GM19193 (cell line): ENCODE data around the gene PGLYRP1.

Experiments
- POLR2A ChIP-seq: IDR thresholded peaks from 4 replicates; pipeline ENCODE4 v1.6.1; 2011; ENCODE audit not compliant: insufficient read depth, insufficient read length; ENCODE audit errors: extremely low read depth

Gene PGLYRP1

DNA sequence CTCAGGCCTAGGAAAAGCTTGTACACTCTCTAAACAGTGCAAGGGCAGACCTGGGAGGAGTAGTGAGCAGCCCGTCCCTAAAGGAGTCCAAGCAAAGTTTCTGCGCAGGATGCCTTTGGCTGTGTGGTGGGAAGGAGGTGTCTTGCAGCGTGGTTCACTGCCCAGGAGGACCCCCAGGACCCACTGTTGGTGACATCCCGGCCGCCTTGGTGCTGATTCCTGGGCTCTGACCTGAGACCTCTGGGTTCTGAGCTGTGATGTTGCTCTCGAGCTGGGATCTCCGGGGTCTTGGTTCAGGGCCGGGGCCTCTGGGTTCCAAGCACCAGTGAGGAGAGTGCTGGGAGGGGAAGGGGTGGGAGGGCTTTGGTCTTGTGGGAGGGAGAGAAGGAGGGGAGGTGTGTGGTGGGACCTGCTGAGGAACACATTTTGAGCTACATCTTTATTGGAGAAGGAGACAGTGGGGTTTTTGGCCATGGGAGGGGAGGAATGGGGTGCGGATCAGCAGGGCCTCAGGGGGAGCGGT is 4.1 kb downstream of the PGLYRP1 start:
- TF ChIP-seq POLR2A, result no peak

DNA sequence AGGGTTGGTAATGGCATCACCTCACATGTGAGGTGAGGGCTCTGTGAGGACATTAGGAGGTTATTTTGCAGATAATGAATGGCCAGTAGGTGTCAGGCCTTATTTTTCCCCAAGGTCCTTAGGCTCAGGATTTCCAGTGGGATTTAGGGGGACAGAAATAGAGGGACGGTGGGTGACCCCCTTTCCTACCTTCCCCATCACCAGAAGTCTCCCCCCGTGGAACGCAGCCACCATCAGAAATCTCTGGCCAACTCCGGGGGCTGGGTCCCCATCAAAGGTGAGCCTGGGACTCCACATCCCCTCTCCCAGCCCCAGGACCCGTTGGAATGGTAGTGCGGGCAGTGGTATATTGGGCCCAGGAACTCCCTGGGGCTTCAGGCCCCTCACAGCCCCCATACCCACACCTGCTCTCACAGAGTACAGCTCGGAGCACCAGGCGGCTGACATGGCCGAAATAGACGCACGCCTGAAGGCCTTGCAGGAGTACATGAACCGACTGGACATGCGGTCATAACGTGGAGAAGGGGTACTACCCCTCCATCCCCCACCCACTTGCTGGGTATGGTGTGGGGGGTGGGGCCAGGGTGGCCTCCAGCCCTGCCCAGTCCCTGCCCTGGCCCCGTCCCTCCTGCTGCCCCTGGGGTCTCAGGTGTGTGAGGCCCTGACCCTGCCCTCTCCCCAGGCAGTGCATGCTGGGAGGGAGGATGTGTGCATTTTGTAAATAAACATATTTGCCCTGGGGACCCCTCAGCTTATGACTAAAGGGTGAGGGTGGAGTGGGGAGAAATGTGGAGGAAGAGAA is 4.8 kb downstream of the PGLYRP1 start:
- TF ChIP-seq POLR2A, result no peak

DNA sequence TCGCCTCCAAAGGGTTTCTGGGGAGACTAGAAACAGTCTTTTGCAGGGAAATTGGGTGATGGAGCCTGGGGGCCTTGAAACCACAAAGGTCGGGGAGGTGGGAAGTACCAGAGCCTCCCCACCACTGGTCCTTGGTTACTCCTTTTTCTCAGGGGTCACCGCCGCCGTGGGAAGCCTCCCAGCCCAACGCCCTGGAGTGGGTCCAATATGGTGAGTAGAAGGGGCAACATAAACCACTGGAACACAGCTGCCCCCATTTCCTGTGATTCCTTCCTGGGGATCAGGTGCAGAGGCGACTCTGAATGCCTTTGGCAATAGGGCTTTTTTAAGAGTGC is 5.8 kb downstream of the PGLYRP1 start:
- TF ChIP-seq POLR2A, result no peak

DNA sequence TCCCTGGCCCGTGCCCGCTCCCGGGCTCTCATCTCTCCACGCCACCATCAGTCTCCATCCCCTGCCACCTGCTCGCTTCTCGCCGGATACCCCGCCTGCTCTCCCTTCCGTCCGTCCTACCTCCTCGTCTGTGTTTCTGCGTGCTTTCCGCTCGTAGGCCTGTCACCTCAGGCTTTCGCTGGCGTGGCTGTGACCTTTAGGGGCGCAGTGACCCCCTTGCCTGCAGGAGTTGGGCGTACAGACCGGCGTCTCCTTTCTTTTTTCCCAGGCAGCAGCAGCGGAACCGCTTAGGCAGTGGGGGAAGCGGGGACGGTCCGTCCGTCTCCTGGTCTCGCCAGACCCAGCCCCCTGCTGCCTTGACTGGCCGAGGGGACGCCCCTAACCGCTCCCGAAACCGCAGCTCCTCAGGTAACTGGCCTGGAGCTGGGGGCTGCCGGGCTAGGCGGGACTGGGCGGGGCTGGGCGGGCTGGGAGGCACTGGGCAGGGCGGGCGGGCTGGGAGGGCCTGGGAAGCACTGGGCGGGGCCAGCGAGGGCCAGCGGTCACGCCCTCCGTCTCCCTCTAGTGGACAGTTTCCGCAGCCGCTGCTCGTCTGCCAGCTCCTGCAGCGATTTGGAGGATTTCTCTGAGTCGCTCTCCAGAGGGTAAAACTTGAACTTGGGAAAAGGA is 6.3 kb downstream of the PGLYRP1 start:
- TF ChIP-seq POLR2A, result no peak

DNA sequence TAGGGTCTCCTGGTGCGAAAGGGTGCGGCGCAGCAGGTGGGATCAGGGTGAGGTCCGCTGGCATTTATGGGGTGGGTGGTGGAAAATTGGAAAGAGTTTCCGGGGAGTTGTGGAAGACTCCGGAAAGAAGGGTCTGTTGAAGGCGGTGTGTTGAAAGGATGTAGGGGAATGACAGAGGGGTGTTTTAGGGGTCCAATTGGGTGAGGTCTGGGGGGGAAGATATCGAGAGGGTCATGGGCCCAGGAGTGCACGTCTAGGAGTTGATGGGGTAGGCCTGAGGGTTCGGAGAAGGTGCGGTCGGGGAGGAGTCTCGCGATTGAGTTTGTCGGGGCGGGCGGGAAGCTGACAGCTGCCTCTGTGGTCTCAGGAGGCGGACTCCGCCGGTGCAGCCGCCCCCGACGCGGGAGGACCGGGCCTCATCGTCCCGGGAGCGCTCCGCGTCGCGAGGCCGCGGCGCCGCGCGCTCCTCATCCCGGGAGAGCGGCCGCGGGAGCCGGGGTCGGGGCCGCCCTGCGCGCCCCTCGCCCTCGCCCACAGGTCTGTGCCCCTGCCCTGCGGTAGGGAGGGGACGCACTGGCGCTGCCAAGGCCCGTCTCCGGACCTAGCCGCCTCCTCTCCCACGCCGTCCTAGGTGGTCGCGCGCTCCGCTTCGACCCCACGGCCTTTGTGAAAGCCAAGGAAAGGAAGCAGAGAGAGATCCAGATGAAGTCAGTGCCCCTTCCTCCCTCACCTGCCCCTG is 7.0 kb downstream of the PGLYRP1 start:
- no peak for TF ChIP-seq POLR2A

DNA sequence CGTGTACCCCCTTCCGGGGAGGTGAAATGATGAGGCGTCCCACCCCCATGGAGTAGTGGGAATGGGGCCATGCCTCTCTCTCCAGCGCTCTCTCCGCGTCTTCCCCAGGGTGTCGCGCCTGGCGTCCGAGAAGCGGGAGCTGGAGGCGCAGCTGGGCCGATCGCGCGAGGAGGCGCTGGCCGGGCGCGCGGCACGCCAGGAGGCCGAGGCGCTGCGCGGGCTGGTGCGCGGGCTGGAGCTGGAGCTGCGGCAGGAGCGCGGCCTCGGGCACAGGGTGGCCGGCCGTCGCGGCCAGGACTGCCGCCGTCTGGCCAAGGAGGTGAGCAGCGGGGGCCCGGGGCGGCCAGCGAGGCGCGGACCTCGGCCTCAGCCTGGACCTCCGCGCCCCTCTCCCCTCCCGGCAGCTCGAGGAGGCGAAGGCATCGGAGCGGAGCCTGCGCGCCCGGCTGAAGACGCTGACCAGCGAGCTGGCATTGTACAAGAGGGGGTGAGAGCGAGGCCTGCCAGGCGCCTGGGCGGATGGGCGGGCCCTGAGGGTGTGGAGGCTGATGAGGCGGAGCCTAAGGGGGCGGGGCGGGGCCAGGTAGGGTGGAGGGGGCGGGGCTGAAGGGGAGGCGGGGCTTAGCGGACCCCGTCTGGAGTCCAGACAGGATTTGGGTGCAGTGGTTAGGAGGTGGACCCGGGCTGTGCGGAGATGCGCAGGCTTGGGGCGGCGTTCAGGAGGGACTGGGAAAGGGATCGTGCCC is 7.7 kb downstream of the PGLYRP1 start:
- no peak for TF ChIP-seq POLR2A

DNA sequence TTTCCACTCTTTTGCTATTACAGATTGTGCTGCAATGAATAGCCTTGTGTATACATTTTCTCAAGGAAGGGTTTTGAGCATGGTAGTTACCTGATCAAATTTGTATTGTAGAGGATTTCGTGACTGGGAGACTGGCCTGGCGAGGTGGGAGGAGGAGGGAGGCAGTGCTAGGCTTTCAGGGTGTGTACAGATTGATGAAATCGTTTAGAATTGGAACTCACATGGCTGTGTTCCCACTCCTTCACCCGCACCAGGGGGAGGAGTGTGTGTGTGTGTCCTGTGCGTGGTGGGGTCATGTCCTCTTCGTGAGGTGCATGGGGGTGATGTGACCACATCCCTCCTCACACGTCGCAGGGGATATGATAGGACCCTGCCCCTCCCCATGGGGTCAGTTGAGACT is 8.3 kb downstream of the PGLYRP1 start:
- TF ChIP-seq POLR2A, result no peak

DNA sequence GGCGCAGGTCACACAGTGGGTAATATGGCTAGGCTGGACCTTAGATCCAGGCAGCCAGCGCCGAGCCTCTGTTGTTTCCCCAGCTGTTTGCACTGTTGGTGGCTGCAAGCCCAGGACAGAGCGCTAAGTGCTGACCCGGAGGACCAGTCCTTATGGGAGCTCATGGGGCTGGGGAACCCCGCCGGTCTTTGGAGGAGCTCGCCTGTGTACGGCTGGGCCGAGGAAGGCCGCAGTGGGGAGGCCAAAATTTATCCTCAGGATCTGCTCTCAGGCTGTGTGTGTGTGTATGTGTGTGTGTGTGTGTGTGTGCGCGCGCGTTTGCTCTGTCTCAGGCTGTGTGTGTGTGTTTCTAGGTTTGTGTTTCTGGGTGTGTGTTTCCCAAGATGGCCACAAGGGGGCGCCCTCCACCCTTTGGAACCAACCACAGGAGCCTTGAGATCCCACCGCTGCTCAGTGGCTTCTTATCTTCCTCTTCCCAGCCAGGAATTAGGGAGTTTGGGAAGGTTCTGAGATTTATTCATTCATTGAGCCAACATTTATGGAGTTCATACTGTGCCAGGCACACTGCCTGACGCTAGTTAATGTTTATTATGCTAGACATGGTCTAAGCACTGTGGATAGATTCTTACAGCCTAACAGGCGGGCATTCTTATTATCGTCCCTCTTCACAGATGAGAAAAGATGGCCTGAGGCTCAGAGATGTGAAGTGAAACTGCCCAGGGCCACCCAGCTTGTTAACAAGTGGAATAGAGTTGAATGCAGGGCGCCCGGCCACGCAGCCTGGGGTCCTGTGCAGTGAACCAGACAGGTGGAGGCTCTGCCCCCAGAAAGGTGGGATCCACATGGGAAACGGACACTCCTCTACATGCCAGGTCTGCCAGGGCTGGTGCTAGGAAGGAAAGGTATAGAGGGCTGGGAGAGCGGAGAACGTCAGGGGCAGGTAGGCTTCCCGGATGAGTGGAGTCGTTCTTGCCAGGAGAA is 13.0 kb downstream of the PGLYRP1 start:
- TF ChIP-seq POLR2A, result no peak

DNA sequence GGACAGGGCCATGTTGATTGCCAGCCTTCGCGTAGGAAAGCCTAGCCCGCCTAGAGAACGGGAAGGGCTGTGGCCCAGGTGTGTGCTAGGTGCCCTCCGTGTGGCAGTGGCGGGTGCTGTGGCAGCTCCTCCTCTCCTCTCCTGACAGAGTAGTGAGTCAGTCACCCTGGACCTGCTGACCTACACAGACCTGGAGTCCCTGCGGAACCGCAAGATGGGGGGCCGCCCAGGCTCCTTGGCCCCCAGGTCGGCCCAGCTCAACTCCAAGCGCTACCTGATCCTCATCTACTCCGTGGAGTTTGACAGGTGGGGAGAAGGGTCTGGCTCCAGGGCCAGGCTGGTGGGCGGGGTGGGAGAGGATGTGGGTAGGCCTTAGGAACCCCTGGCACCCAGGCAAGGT is 16.4 kb downstream of the PGLYRP1 start:
- TF ChIP-seq POLR2A, result no peak

DNA sequence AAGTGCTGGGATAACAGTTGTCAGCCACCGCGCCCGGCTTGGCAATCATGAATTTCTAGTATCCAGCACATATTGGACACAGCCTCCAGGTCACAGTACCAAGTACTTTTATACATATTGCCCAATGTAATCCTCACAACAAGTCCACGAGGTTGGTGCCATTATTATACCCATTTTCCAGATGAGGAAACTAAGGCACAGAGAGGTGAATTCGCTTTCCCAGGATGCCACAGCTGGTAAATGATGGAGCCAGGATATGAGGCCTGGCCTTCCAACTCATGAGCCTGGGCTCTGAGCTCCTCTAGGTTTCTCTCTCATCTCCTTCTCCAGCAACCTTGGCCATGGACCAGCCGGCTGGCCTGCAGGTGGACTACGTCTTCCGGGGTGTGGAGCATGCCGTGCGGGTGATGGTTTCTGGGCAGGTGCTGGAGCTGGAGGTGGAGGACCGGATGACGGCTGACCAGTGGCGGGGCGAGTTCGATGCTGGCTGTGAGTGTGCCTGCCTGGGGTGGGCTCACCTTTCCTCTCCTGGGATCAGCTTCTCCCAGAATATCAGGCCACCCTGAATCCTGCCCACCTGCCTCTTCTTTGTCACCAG is 20.1 kb downstream of the PGLYRP1 start:
- TF ChIP-seq POLR2A, result no peak

DNA sequence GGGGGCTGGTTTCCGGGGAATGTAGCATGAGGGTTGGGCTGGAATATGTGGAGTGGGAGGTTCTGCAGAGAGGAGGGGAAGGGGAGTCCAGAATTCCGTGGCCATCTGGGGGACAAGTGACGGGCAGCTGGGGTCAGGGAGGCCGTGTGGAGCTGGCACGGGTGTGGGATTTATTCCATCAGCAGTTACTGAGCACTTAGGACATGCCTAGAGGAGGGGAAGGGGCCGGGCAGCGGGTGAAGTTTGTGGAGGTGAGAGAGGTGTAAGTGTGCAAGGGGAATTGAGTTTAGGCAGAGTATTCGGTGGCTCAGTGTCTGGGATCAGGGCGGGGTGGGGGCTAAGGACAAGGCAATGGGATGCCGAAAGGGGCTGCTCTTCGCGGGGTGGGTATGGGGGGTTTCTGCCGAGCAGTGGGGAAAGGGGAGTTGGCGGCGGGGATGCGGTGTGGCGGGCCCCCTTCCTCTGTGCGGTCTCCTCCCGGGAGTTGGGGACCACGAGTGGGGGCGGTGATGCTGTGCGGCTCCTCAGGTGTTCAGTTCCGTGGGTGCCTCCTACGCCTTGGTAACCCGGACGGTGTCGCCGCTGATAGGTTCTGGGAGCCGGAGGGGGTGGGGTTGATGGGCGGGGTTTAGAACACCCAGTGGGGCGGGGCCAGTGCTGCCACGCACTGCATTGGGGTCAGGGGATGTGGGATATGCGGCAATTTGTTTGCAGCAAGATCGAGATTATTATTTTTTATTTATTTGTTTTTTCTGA is 22.2 kb downstream of the PGLYRP1 start:
- no peak for TF ChIP-seq POLR2A

DNA sequence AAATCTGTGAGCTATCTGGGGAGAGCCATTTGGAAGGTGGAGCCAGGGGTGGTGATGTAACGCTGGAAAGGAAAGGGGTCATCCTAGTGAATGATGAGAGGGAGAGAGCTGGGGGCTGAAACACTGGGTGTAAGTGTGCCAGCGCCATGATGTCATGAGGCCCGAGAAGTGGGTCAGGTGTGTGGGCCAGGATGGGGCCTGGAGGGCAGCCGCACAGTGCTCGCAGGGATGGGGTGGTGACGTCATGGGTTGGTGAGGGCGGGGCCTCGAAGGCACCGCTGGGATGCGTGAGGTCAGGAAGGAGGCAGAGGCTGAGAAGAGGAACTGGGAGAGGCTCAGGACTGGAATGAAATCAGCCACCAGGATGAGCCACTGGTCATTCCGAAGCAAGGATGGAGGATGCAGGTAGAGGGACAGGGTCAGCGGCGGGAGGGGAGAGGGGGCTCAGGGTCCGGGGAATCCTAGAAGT is 23.2 kb downstream of the PGLYRP1 start:
- TF ChIP-seq POLR2A, result no peak

DNA sequence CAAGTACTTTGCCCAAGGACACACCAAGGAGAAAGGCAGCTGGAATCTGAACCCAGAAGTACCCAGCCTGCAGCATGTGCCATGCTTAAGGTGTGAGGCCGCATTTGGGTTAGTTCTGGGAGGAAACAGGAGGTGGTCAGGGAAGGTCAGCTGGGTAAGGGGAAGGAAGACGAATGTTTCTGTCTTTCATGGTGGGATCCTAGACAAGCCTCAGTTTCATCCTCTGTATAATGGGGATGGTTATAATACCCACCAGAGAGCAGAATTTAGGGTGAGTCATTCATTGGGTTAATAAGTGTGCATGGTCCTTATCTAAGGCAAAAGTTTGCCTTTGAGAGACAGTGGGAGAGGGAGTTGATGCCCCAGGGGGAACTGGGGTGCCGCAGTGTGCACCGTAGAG is 24.0 kb downstream of the PGLYRP1 start:
- no peak for TF ChIP-seq POLR2A

DNA sequence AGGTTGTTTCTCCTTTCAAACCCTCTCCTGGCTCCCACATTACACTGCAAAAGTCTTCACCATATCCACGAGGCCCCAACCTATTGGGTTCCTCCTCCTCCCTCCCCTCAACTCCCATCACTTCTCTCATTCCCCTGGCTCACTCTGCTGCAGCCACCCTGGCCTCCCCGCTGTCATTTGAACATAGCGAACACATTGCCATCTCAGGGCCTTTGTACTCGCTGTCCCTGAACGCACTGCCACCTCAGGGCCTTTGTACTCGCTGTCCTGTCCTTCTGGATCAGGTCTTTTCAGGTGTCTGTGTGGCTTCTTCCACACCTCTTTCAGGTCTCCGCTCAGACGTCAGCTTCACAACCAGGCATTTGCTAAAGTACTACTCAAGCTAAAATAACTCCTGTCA is 25.9 kb downstream of the PGLYRP1 start:
- TF ChIP-seq POLR2A, result no peak
